Measurements from ENCODE around the gene CTSD.
"Not testable (repeated sequence)": the region's sequence is repeated elsewhere in the genome, so short reads cannot be mapped to it uniquely, and the experiment has no call there.

CTSD gene

GRCh38 chr11:1773131-1773993 is 9.6 kb upstream of the CTSD start:
- DNase-seq (ENCODE audit: low read depth) = no peak
- in situ Hi-C loops (cut with HindIII; ENCODE audit: low sequenced_read_pairs) = loop anchor here (5.0 to 10.0 kb wide), 2 partner anchors 36 to 69 kb away; no protein-coding TSS in a partner anchor
- H3K4me3 ChIP-seq (ENCODE audit: low read depth, low read length) = no peak overlapping the region
- TF ChIP-seq, protein P1, sequence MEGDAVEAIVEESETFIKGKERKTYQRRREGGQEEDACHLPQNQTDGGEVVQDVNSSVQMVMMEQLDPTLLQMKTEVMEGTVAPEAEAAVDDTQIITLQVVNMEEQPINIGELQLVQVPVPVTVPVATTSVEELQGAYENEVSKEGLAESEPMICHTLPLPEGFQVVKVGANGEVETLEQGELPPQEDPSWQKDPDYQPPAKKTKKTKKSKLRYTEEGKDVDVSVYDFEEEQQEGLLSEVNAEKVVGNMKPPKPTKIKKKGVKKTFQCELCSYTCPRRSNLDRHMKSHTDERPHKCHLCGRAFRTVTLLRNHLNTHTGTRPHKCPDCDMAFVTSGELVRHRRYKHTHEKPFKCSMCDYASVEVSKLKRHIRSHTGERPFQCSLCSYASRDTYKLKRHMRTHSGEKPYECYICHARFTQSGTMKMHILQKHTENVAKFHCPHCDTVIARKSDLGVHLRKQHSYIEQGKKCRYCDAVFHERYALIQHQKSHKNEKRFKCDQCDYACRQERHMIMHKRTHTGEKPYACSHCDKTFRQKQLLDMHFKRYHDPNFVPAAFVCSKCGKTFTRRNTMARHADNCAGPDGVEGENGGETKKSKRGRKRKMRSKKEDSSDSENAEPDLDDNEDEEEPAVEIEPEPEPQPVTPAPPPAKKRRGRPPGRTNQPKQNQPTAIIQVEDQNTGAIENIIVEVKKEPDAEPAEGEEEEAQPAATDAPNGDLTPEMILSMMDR (IDR thresholded peaks at IDR 0.05; ENCODE audit: low read depth, low read length, missing control alignments) = no peak

DNA sequence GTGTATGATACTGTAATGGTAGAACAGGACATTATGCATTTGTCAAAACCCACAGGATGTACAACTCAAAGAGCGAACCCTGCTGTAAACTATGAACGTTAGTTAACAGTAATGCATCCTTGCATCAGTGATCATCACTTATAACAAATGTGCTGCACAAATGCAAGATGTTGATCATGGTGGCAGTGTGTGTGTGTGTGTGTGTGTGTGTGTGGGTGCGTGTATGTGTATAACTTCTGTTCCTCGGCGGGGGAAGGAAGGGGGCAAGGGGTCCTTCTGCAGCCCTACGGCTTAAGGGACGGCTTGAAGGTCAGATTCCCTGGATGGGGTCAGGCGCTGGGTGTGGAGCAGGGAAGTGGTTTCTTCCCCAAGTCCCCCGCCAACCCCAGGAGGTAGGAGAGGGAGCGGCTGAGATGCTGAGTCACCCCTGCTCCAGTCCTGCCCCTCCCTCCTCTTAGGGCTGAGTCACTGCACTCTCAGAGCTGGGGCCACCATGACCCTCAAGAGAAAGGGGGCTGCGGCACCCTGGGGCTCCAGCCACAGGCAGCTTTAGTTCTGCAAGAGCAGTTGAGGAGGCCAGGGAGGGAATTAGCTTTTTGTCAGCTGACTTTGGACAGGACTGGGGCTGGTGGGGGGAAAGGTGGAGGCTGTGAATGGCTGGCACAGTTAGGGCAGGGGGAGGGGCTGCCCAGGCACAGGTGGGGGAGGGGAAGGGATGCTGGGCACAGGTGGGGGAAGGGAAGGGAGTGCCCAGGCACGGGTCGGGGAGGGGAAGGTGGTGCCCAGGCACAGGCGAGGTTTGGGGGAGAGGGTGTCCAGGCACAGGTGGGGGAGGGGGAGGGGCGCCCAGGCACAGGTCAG is 8.8 kb upstream of the CTSD start:
- DNase-seq (ENCODE audit: low read depth) = peak; percentile 75
- in situ Hi-C loops (cut with HindIII; ENCODE audit: low sequenced_read_pairs) = loop anchor here (5.0 to 10.0 kb wide), 2 partner anchors 35 to 68 kb away; no protein-coding TSS in a partner anchor
- no peak overlapping the region for H3K4me3 ChIP-seq (ENCODE audit: low read depth, low read length)
- TF ChIP-seq, protein P1 (IDR thresholded peaks at IDR 0.05; ENCODE audit: low read depth, low read length, missing control alignments) = no peak

DNA sequence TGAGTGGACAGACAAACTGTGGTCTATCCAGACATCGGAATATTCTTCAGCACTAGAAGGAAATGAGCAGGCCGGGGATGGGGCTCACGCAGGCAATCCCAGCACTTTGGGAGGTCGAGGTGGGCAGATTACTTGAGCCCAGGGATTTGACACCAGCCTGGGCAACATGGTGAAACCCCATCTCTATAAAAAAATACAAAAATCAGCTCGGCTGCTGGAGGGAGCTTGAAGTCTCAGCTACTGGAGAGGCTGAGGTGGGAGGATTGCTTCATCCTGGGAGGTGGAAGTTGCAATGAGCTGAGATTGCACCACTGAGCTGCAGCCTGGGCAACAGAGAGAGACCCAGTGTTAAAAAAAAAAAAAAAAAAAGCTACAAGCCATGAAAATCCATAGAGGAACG is 8.0 kb upstream of the CTSD start:
- TF ChIP-seq, protein P1 (IDR thresholded peaks at IDR 0.05; ENCODE audit: low read depth, low read length, missing control alignments) = no peak
- in situ Hi-C loops (cut with HindIII; ENCODE audit: low sequenced_read_pairs) = loop anchor here (5.0 to 10.0 kb wide), 2 partner anchors 34 to 67 kb away; no protein-coding TSS in a partner anchor
- DNase-seq (ENCODE audit: low read depth) = no peak
- no peak overlapping the region for H3K4me3 ChIP-seq (ENCODE audit: low read depth, low read length)

GRCh38 chr11:1771273-1771672 is 7.5 kb upstream of the CTSD start:
- DNase-seq (ENCODE audit: low read depth) = no peak
- TF ChIP-seq, protein P1 (IDR thresholded peaks at IDR 0.05; ENCODE audit: low read depth, low read length, missing control alignments) = no peak
- no peak overlapping the region for H3K4me3 ChIP-seq (ENCODE audit: low read depth, low read length)
- in situ Hi-C loops (cut with HindIII; ENCODE audit: low sequenced_read_pairs) = loop anchor here (5.0 to 10.0 kb wide), 2 partner anchors 34 to 66 kb away; no protein-coding TSS in a partner anchor

DNA sequence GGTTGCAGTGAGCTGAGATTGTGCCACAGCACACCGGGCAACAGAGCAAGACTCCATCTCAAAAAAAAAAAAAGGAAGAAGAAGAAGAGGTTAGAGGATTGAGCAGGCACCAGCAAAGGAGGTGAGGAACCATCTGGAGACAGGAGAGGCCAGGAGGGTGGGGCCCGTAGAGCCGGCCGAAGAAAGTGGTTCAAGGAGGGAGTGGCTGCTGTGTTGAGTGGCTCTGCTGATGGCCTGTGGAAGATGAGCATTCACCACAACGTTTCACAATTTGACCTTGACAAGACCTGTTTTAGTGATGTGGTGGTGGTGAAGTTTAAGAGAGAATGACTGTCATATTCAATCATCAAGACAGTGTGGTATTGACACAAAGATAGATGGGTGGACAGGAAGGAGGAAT is 6.8 kb upstream of the CTSD start:
- in situ Hi-C loops (cut with HindIII; ENCODE audit: low sequenced_read_pairs) = loop anchor here (5.0 to 10.0 kb wide), 2 partner anchors 33 to 66 kb away; no protein-coding TSS in a partner anchor
- H3K4me3 ChIP-seq (ENCODE audit: low read depth, low read length) = no peak overlapping the region
- DNase-seq (ENCODE audit: low read depth) = no peak
- TF ChIP-seq, protein P1 (IDR thresholded peaks at IDR 0.05; ENCODE audit: low read depth, low read length, missing control alignments) = no peak

DNA sequence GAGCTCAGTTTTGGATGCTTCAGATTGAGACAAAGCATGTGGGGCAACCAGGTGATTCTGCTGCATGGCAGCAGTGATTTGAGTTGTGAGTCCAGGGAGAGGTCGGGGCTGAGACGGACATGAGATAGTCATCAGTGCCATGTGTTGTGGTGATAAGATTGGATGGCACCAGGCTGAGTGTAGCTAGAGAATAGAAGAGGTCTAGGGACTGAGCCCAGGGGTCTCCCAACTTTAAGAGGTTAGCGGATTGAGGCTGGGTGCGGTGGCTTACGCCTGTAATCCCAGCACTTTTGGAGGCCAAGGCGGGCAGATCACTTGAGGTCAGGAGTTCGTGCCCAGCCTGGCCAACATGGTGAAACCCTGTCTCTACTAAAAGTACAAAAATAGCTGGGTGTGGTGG is 6.3 kb upstream of the CTSD start:
- H3K4me3 ChIP-seq (ENCODE audit: low read depth, low read length) = no peak overlapping the region
- TF ChIP-seq, protein P1 (IDR thresholded peaks at IDR 0.05; ENCODE audit: low read depth, low read length, missing control alignments) = no peak
- in situ Hi-C loops (cut with HindIII; ENCODE audit: low sequenced_read_pairs) = loop anchor here (5.0 to 10.0 kb wide), 2 partner anchors 33 to 65 kb away; no protein-coding TSS in a partner anchor
- DNase-seq (ENCODE audit: low read depth) = no peak

GRCh38 chr11:1769304-1769936 is 5.7 kb upstream of the CTSD start:
- H3K4me3 ChIP-seq (ENCODE audit: low read depth, low read length); in situ Hi-C loops (cut with HindIII; ENCODE audit: low sequenced_read_pairs): not testable (repeated sequence)

More at GRCh38 chr11:1769304-1769936, 5.7 kb upstream of the CTSD start:
- not testable (repeated sequence) for DNase-seq (ENCODE audit: low read depth)

Data from astrocyte of the cerebellum (primary cell).